GM19238 (cell line): ENCODE measurements around the gene ATP10D.
"Not testable (repeated sequence)": the region's sequence is repeated elsewhere in the genome, so short reads cannot be mapped to it uniquely, and the experiment has no call there.

Experiments used
- DNase-seq: peaks from one replicate; pipeline ENCODE4 v3.0.0; 2011; ENCODE audit warnings: low spot score; ENCODE audit not compliant: insufficient read length

The ATP10D gene

DNA sequence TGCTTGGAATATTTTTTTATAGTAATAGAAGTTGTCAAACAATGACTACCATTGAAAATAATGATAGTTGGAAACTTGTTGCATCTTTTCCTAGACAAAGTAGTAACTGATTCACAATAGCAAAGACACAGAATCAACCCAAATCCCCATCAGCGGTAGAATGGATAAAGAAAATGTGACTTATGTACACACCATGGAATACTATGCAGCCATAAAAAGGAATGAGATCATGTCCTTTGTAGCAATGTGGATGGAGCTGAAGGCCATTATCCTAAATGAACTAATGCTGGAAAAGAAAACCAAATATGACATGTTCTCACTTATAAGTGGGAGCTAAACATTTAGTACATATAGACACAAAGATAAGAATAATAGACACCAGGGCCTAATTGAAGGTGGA, 49.7 kb downstream of the ATP10D start:
- no peak for DNase-seq

DNA sequence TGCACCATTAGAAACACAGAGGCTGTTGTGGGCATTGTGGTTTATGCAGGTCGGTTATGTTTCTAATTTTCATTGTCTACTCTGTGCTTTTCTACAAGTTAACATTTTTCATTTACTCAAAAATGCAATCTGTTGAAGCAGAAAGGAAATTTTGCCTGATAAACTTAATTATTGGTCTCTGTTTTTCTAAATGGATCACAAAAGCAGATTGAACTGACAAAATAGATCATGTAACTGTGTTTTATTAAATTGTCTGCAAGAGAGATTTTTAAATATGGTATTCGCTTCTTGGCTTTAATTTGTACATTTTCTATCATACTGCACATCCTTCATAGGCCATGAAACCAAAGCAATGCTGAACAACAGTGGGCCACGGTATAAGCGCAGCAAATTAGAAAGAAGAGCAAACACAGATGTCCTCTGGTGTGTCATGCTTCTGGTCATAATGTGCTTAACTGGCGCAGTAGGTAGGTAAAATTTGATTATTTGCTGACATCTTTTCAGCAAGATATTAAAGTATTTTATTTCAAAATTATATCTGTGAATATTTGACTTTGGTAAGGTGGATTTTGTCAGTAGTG, 50.6 kb downstream of the ATP10D start:
- DNase-seq: no peak

DNA sequence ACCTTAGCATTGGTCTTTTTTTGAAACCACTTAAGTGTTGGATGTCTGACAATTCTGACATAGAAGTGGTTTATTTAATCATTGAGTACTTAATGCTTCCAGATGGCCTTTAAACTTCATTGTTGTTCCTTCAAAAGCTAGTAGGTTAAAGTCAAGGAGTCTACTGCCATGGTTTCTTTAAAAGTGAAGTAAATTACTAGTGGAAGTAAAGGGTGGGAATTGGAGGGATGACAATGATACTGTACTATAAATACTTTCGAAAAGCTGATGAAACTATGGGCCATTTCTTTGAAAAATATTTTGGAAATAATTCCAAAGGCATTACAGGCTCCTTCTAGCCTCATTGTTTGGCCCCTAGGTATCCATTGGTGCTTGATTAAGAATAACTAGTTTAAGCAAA, 51.9 kb downstream of the ATP10D start:
- no peak for DNase-seq

DNA sequence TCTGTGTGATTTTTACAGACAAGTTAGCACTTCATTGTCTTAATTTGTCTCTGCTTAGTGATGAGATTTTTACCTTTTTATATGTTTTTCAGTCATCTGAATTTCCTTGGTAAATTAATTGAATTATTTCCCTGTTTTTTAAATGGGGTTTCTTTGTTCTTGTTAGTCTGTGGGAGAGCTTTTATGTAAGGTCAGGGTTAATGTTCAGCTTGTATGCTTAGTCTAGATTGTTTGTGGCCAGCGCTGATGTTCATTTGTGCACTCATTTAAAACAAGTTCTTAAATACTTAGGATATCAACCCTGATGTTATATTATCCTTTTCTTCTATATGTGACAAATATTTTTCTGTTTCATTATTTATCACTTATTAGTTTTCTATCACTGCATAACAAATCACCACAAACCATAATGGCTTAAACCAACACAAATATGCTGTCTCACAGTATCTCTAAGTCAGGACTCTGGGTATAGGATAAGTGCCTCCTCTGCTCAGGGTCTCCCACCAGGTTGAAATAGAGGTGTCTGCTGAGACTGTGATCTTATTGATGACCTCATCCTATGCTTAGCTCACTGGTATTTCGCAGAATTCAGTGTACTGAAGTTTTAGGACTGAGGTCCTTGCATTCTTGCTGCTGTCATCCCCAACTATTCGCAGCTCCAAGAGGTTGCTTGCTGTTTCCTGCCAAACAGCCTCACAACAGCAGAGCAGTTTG, 53.2 kb downstream of the ATP10D start:
- no peak for DNase-seq

DNA sequence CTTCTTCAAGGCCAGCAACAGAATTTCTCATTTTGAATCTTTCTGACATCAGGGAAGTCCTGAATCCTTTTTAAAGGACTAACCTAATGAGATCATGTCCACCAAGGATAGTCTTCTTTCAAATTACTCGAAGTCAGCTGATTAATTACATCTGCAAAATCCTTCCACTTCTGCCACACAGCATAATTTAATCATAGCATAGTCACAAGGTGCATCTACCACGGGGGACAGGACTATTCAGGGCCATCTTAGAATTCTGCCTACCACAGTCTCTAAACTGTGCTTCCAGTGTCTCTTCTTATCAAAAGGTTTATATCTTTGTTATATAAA, 53.7 kb downstream of the ATP10D start:
- DNase-seq: no peak

DNA sequence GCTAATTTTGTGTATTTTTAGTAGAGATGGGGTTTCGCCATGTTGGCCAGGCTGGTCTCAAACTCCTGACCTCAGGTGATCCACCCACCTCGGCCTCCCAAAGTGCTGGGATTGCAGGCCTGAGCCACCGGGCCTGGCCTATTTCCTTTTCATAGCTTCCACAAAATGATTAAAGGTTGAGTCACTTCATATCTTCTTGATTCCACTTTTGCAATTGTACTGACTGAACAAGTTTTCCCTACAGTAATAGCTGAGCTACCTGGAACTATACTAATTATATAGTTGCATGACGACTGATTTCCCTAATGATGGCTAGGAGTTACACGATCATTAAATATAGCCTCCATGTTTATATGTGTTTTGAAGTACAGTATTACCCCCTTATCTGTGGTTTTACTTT, 57.6 kb downstream of the ATP10D start:
- not testable (repeated sequence) for DNase-seq

DNA sequence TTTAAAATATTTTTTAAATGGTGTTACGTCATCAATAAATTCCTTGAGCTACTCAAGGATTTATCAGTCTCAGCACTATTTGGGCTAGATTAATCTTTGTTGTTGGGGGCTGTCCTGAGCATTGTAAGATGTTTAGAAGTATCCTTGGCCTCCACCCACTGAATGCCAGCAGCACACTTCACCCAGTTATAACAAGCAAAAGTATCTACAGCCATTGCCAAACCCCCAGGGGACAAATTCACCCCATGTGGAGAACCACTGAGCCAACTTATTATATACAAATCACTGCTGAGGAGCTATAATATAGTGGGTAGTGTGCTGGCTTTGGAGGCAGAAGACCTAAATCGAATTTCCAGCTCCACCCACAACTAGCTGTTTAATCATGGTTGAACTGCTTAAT, 58.3 kb downstream of the ATP10D start:
- no peak for DNase-seq

DNA sequence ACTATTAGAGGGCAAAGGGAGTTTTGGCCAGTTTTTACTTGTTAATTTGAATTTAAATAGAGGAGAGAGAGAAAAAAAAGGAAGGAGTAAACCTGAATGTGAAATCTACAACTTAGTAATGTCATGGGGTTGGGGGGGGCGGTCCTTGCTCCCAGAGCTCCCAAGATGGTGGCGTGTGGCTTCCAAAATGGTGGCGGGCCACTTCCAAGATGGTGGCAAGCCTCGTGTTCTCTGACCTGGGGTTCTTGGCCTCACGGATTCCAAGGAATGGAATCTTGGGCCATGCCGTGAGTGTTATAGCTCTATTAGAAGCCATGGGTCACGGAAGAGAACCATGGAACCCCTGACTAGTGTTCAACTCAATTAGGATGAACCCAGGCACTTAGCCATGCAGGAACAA, 65.3 kb downstream of the ATP10D start:
- DNase-seq: not testable (repeated sequence)

DNA sequence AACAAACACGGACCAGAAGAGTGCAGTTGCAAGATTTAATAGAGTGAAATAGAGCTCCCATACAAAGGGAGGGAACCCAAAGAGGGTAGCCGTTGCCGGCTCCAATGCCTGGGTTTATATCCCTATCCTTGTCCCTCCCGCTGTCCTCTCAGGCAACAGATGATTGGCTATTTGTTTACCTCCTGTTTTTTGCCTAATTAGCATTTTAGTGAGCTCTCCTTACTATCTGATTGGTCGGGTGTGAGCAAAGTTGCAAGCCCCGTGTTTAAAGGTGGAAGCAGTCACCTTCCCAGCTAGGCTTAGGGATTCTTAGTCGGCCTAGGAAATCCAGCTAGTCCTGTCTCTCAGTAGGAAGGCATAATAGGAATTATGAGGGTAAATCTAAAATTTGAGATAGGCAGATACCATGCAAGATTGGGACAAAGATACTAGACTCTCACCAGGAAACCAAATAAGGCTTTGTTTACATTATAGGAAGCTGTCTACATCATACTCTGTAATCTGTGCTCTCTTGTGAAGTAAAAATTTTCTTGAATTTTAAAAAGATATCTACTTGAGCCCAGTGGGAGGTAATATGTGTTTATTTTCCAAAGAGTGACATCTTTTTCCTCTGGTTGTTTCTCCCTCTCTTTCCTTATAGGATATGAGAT, 65.9 kb downstream of the ATP10D start:
- no peak for DNase-seq

DNA sequence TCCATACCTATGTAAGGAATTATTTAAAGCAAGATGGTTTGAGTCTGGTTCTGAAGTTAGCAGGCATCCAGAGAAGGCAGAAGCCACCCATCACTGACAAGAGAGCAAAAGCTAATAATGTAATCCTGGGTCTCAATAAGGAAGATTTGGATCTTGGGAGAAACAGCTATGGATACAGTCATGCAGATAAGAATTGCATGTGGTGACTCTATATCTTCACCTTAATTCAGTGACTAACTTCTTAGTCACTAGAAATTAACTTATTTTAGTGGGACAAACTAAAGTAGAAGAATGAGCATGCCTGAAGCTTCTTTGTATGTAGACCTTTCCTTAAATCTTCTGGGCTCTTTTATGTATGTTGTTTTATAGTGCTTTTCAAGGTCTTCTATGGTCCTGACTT, 66.6 kb downstream of the ATP10D start:
- no peak for DNase-seq

DNA sequence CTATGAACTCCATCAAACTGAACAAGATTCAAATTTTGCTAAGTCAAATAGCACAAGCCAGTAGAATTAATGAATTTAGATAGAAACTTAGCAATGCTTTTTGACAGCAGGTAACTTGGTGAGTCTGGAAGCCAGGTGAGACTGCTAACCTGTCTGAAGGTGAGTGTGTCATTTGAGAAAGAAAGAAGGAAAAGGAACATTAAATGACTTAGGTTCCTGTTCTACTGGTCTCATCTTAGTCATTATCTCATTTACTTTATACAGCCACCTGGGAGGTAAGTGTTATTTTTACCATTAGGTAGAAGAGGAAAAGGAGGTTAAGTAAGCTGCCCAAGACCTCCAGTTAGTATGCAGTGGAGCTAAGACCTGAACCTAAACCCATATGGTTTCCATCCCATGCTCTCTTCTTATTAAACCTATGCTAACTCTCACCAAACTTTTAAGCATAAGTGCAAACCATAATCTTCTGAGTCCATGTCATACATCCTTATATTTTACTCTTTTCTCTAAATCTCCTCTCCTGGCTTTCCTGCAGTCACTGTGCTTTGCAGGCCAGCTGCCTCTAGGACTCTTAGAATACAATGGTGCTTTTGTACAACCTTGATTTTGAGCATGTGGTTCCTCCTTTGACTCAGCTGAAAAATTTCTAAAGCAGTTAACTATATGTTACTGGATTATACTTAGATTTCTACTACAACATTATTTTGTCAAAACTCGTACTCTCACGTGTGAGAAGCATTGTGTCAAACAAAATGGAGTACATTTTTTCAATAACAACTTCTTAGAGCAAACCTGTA, 68.5 kb downstream of the ATP10D start:
- DNase-seq: no peak

DNA sequence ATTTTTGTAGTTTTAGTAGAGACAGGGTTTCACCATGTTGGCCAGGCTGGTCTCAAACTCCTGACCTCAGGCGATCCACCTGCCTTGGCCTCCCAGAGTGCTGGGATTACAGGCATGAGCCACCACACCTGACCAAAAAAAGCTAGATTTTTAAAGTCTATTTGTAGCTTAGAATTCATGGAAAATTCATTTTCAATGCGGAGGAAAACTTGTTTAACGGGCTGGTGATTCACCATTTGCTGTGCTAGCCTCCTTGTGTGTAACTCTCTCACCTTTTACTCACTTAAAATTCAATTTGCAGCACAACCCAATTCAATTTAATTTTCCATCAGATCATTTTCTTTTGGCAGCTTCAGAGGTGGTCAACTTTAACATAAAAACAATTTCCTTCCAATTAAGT, 70.8 kb downstream of the ATP10D start:
- DNase-seq: not testable (repeated sequence)

DNA sequence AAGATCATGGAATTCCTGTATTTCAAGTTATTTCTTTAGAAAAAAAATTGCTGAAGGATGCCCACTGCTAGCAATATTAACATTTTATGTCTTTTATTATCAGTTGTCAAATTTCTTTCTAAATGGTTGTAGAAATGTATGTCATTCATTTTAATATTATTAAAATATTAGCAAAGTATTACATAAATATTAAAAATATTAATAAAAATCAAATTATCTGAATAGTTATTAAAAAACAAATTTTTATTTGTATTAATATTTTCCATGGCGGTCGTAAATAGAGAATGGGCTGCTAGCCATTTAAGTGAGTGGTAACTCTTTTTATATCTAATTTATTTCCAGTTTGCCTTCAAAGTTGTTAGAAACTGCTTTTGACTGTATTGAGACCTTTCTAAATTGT, 72.2 kb downstream of the ATP10D start:
- no peak for DNase-seq

DNA sequence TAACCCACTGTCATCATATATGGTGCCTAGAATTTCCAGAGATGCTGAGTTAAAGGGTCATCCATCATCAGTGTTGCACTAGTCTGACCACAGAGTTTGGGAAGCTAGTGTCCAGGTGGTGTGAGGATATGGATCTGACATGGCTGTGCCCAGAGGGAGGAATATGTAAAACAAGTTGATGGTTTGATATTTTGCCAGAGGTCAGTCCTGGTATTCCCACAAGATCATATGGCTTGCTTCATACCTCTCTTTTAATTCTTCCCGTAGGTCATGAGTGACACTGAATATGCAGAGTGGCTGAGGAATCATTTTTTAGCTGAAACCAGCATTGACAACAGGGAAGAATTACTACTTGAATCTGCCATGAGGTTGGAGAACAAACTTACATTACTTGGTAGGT, 75.6 kb downstream of the ATP10D start:
- no peak for DNase-seq

DNA sequence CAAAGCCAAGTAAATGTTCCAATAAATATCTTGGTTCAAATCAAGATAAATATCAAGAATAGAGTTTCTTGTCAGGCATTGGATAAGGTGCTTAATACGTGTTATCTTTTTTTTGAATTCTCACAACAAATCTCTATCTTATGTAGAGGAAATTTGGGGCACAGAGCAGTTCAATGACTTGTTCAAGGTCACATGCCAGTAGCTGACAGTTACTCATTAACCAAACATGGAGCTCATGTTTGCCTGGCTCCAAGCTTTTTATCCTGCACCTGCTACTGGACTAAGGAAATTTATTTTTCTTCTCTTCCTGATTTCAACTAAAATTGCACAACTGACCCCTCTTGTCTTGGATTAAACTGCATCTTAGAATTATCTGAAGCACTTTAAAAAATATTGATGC, 76.3 kb downstream of the ATP10D start:
- DNase-seq: no peak

DNA sequence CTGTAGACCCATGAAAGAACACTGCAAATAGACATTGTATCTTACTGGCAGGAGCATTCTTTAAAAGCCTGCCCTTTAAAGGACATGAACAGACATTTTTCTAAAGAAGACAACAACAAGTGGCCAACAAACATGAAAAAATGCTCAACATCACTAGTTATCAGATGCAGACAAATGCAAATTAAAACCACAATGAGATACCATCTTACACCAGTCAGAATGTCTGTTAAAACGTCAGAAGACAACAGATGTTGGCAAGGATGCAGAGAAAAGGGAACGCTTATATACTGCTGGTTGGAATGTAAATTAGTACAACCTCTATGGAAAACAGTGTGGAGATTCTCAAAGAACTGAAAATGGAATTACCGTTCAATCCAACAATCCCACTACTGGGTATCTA, 77.2 kb downstream of the ATP10D start:
- DNase-seq: no peak

DNA sequence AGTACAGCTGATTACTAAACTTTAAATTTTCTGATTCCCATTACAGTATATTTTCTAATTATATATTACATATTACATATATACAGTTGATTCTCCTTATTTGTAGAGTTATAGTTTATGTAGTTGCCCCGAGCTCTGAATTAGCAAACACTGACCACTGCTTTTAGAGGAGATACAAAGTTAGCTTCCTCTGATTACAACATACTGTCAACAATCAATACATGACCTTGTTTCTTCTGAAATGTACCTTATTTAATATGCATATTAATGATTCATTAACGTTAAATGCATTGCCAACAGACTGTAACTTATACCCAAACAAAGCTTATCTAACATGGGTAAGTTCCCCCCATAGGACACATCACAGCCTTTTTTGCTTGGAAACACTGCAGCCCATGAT, 81.5 kb downstream of the ATP10D start:
- DNase-seq: no peak

DNA sequence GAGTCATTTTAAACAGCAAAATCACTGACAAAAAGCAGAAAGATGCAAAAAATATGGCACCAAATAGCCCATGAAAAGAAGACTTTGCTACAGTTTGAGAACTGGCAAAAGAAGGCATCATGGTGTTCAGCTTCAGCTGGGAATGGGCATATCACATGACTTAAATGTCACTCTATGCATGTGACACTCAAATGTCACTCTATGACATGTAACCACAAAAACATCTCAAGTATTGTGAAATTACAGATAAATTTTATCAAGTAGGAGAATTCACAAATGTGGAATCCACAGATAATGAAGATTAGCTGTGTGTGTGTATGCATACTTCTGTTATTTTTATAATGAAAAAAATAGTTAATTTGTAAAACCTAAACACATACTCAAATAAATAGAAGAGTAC, 81.9 kb downstream of the ATP10D start:
- no peak for DNase-seq

DNA sequence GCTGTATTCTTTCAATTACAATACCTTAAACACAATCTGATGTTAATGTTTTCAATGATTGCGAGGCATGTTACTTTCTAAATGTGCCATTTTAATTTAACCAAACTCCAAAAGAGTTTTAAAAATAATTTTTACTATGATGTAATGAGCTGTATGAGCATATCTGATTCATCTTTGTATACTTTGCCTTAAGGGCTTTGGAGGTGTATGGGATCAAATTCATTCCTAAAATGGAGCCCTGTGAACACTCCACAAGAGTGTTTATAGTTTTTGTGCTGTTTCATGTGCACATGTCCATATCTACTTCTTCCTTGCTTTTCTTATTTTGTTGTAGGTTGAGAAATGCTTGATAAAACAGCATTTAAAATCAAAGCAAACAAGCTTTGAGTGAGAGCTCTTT, 82.4 kb downstream of the ATP10D start:
- DNase-seq: no peak

DNA sequence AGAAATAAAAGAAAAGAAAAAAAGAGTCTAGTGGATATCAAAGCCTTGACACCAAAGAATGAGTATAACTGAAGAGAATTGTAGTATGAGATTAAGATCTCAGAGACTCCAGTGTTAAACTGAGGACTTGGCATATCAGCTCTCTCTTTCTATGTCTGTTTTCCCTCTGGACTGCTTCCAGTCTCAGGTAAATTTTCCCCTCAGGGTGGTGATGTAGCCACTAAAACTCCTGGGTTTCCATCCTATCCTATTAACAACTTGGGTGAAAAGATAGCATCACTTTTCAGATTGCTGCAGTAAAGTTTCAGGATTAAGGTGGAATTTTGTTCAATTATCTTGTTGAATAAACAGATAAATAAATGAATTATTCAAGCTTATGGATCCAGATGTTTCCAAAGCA, 85.7 kb downstream of the ATP10D start:
- DNase-seq: no peak

DNA sequence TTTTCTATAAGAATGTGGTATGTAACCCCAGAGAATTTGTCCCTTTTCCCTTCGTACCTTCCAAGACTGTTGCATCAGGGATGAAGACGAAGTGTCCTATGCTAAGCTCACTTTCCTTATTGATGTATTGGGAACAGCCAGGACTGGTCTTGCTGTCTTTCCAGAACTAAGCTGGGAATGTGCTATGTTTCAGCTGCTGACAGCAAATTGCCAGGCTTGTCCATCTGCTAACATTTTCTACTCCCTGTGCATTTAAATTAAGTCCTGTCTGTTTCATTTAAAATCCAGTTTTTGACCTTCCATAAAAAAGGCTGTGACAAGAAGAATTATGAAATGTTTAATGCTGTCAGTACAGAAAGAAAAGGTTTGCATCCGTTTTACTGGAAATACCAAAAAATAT, 87.9 kb downstream of the ATP10D start:
- no peak for DNase-seq

DNA sequence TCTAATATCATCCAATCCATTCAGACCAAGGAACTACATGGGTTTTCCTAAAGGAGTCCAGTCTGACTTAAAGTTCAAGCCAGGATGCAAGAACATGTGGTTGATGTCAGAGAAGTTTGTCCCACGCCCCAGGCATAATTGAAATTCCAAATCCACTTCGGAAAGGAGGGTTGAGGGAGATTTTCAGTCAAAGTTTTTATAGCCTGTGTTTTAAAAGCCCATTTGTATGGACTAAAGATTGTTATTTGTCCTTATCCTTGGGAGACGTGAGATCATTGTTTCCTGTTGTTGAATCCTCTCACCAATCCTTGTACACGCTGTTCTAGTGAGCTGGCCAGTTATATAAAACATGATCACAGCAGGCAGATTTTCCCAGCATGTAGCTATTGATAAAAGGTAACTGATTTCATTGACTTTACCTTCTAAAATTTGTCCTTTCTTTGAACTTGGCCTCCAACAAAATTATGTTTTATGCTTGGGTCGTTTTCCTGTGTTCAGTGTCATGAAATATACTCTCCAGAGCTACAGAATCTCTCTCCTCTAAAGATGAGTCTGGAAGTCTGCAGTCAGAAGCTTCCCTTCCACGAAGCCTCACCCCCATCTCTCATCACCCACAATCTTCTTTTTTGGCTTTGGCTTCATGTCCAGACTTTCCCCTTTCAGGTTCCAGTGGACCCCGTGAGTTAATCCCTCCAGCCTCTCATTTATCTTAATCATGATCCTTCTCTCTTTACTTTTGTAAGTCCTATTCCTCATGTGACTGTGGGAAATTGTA, 92.9 kb downstream of the ATP10D start:
- DNase-seq: no peak
